GM21423 (cell line): ENCODE results near the gene ROCK2.
"Not testable (repeated sequence)": the region's sequence is repeated elsewhere in the genome, so short reads cannot be mapped to it uniquely, and the experiment has no call there.

Experiments used
- ATAC-seq: cut with Tn5 transposase; IDR thresholded peaks from one replicate; pipeline ENCODE4 v1.9.1; 2021; ENCODE audit warnings: mild to moderate bottlenecking, moderate library complexity; ENCODE audit not compliant: unreplicated experiment

Gene ROCK2

DNA sequence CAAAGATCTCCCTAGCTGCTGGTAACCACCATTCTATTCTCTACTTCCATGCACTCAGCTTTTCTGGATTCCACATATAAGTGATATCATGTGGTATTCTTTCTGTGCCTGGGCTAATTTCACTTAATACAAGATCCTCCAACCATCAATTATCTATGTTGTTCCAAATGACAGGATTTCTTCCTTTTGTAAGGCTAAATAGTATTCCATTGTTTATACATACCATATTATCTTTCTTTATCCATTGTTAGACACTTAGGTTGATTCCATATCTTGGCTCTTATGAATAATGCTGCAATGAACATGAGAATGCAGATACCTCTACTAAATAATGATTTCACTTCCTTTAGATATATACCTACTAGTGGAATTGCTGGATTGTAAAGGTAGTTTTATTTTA lies 66.2 kb downstream of the ROCK2 start:
- ATAC-seq = no peak

- no peak for ATAC-seq
Observed at GRCh38 chr2:11275910-11276309, 68.5 kb downstream of the ROCK2 start.

- ATAC-seq = no peak
Observed at GRCh38 chr2:11270891-11271290, 73.5 kb downstream of the ROCK2 start.

GRCh38 chr2:11267931-11268330 lies 76.5 kb downstream of the ROCK2 start:
- ATAC-seq = no peak

DNA sequence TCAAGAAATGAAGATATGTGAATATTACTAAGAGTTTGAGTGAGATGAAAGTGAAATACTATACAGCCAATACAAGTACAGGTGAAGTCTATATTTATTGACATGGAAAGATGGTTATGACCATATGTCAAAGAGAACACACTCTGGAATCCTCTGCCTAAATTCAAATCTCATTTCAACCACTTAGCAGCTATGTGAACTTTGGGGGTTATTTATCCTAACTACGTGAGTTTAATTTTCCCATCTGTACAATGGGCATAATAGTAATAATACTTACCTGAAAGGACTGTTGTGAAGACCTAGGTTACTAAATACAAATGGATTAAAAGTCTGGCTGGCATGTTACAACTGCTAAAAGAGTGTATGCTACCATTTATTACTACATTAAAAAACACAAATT lies 79.6 kb downstream of the ROCK2 start:
- no peak for ATAC-seq

- no peak for ATAC-seq
Observed at GRCh38 chr2:11264007-11264406, 80.4 kb downstream of the ROCK2 start.

- no peak for ATAC-seq
Observed at GRCh38 chr2:11263177-11263576, 81.3 kb downstream of the ROCK2 start.

GRCh38 chr2:11262438-11262837 lies 82.0 kb downstream of the ROCK2 start:
- not testable (repeated sequence) for ATAC-seq

GRCh38 chr2:11261564-11261963 lies 82.9 kb downstream of the ROCK2 start:
- ATAC-seq = not testable (repeated sequence)

DNA sequence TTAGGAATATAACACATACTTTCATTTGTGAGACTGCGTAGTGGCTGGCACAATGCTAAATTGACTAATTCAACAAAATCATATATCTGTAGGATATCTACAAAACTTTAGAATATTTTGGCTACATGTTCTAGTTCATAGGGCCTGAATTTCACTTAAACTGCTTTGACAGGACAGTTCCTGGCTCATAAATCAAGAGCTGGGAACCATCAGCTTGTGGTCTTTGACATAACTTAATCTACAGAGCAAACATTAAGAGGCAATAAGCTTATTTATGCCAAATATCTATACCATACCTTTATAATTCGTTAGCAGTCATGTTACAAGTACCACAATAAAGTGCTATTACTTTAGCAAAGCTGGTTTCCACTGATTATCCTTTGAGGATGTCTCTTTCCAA lies 83.5 kb downstream of the ROCK2 start:
- ATAC-seq = no peak

DNA sequence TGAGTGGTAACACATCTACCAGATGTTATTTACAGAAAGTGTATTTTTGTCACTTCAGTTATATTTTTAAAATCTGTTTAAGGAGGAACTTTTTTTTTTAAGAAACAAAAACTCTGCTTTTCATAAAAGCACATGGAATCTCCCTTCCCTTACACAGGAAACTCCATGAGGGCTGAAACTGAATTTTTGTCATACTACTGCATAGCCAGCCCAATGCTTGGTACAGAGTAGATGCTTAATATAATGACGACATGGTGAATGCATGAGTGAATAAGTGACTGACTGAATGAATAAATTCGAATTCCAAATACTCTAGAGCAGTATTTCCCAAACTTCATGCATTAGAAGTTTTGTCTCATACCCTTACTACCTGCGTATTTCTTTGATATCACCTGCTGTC lies 86.5 kb downstream of the ROCK2 start:
- no peak for ATAC-seq

GRCh38 chr2:11257078-11257477 lies 87.4 kb downstream of the ROCK2 start:
- no peak for ATAC-seq

DNA sequence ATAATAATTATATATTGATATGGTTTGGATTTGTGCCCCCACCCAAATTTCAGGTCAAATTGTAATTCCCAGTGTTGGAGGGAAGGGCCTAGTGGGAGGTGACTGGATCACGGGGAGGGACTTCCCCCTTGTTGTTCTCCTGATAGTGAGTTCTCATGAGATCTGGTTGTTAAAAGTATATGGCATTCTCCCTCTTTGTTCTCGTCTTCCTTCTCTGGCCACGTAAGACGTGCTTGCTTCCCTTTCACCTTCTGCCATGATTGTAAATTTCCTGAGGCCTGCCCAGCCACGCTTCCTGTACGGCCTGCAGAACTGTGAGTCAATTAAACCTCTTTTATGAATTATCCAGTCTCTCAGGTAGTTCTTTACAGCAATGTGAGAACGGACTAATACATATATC lies 88.3 kb downstream of the ROCK2 start:
- no peak for ATAC-seq

- ATAC-seq = no peak
Observed at GRCh38 chr2:11254100-11254536, 90.3 kb downstream of the ROCK2 start.

GRCh38 chr2:11252458-11252857 lies 92.0 kb downstream of the ROCK2 start:
- ATAC-seq = not testable (repeated sequence)

- ATAC-seq = no peak
Observed at GRCh38 chr2:11250400-11251196, 93.8 kb downstream of the ROCK2 start.

DNA sequence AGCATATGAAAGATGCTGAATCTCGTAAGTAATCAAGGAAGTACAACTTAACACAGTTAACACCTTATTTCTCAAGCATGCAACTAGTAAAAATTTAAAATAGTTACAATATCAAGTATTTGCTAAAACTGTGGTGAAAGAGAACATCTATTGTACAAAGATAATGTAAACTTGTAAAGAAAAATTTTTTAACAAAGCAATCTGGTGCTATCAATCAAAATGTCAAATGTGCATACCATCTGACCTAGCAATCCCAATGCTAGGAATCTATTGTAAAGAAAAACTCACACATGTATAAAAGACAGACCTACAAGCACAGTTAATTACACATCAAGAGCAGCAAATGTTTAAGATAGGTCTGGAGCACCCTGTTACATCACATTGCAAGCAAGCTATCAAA lies 99.1 kb downstream of the ROCK2 start:
- no peak for ATAC-seq

- no peak for ATAC-seq
Observed at GRCh38 chr2:11244091-11244826, 100.2 kb downstream of the ROCK2 start.

- ATAC-seq = no peak
Observed at GRCh38 chr2:11243512-11243911, 100.9 kb downstream of the ROCK2 start.

GRCh38 chr2:11242542-11243174 lies 101.8 kb downstream of the ROCK2 start:
- ATAC-seq = no peak

DNA sequence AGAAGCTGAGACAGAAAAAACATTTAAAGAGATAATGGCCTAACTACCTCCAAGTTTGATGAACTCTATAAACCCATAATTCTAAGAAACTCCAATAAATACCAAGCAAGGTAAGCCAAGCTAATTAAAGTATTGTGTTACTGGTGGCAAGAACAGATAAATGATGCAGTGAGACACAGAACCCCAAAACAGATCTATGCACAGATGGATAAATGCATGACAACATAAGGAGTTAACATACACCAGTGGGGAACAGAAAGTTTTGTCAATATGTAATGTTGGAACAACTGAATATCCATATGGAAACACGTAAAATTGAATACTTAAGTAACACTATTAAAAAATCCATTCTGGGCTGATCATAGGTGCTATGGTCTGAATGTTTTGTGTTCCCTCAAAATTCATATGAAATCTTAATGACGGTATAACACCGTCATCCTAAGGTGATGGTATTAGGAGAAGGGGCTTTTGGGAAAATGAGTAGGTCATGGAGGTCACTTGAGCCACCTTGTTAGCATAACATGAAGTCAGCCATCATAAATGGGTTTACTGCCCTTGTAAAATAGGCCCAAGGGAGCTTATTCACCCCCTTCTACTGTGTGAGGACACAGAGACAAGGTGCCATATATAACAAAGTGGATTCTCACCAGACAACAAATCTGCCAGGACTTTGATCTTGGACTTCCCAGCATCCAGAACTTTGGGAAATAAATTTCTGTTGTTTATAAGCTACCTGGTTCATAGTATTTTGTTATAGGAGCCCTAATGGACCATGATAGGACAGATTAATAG lies 102.8 kb downstream of the ROCK2 start:
- no peak for ATAC-seq
